IMR-90 (cell line): ENCODE data around the gene ISCA1. TPM values are rescaled to one million over a fixed set of nuclear protein-coding genes. Genes with fewer than 3 reads are reported as not detected.

Source experiments
- ATAC-seq: fragments of 200-7000 bp; cut with Tn5 transposase; 2 replicates; pipeline ENCODE4 v1.9.1; 2020; ENCODE audit warnings: low read depth, mild to moderate bottlenecking, moderate library complexity
- BruUV-seq: library from RNA; stranded (reverse); fragments of 400-500 nt; replicated peaks from 2 replicates; lab custom pipeline; 2021; lab: Mats Ljungman, UMichigan
- CTCF ChIA-PET: fragments of 300-600 bp; formaldehyde crosslinking; extraction: SDS; loops from one replicate; lab custom pipeline; 2021; ENCODE audit warnings: antibody characterized with exemption; lab: Yijun Ruan, JAX
- POLR2A ChIA-PET: fragments of 300-600 bp; sonication (Branson Sonifier 250); formaldehyde crosslinking; loops from one replicate; lab custom pipeline; 2022; ENCODE audit warnings: antibody characterized with exemption; ENCODE audit not compliant: unreplicated experiment; lab: Charles Lee
- DNase-seq: peaks from one replicate; pipeline ENCODE4 v3.0.0; 2013
- H2AFZ ChIP-seq: replicated peaks from 2 replicates; pipeline ENCODE3; 2013; ENCODE audit warnings: low read length, mild to moderate bottlenecking; ENCODE audit not compliant: poor library complexity
- H2AK5ac ChIP-seq: 2 replicates; pipeline ENCODE4 v1.6.1; 2013; ENCODE audit warnings: low read depth, low read length, inconsistent platforms
- H2AK9ac ChIP-seq: replicated peaks from 2 replicates; pipeline ENCODE3; 2013; ENCODE audit warnings: mild to moderate bottlenecking, low read depth, low read length, moderate library complexity; ENCODE audit not compliant: poor library complexity
- H2BK120ac ChIP-seq: 2 replicates; pipeline ENCODE4 v1.6.1; 2013; ENCODE audit warnings: low read depth, low read length, inconsistent platforms
- H2BK15ac ChIP-seq: 3 replicates; pipeline ENCODE4 v1.6.1; 2013; ENCODE audit warnings: low read depth, low read length, inconsistent platforms
- H2BK20ac ChIP-seq: 2 replicates; pipeline ENCODE4 v1.6.1; 2013; ENCODE audit warnings: low read depth, mild to moderate bottlenecking, inconsistent platforms, low read length, moderate library complexity
- H2BK5ac ChIP-seq: 2 replicates; pipeline ENCODE4 v1.6.1; 2013; ENCODE audit warnings: mild to moderate bottlenecking, low read depth, low read length, inconsistent platforms; ENCODE audit not compliant: poor library complexity, severe bottlenecking
- H3K14ac ChIP-seq: replicated peaks from 2 replicates; pipeline ENCODE4 v1.6.1; 2013; ENCODE audit warnings: low read depth, low read length, inconsistent platforms
- H3K18ac ChIP-seq: 2 replicates; pipeline ENCODE4 v1.6.1; 2013; ENCODE audit warnings: low read depth, low read length, control low read depth
- H3K23ac ChIP-seq: 2 replicates; pipeline ENCODE4 v1.6.1; 2013; ENCODE audit warnings: low read depth, low read length, inconsistent platforms
- H3K27ac ChIP-seq: 2 replicates; pipeline ENCODE4 v1.5.1; 2013; ENCODE audit warnings: mild to moderate bottlenecking, control low read depth, low read length; ENCODE audit not compliant: insufficient read depth
- H3K27me3 ChIP-seq: 2 replicates; pipeline ENCODE4 v1.6.1; 2013; ENCODE audit warnings: low read length; ENCODE audit not compliant: control insufficient read depth, insufficient read depth
- H3K36me3 ChIP-seq: 2 replicates; pipeline ENCODE4 v1.6.1; 2013; ENCODE audit warnings: low read length, mixed read lengths; ENCODE audit not compliant: control insufficient read depth, insufficient read depth
- H3K4ac ChIP-seq: 2 replicates; pipeline ENCODE4 v1.6.1; 2013; ENCODE audit warnings: low read depth, low read length, inconsistent platforms
- H3K4me1 ChIP-seq: 2 replicates; pipeline ENCODE4 v1.6.1; 2013; ENCODE audit warnings: low read length, mixed read lengths; ENCODE audit not compliant: control insufficient read depth, insufficient read depth
- H3K4me2 ChIP-seq: 2 replicates; pipeline ENCODE4 v1.6.1; 2013; ENCODE audit warnings: low read depth, mild to moderate bottlenecking, control low read depth, low read length, moderate library complexity
- H3K4me3 ChIP-seq: 2 replicates; pipeline ENCODE4 v1.5.1; 2013; ENCODE audit warnings: low read depth, mild to moderate bottlenecking, control low read depth, low read length, moderate library complexity; ENCODE audit not compliant: insufficient read depth
- H3K56ac ChIP-seq: 2 replicates; pipeline ENCODE4 v1.6.1; 2013; ENCODE audit warnings: low read length, inconsistent platforms; ENCODE audit not compliant: insufficient read depth; ENCODE audit errors: extremely low read depth
- H3K79me1 ChIP-seq, 2 experiments: 2 replicates each; pipeline ENCODE4 v1.6.1; 2013; ENCODE audit warnings: low read length in 2 of 2, inconsistent platforms in 1 of 2, low read depth in 1 of 2
- H3K9ac ChIP-seq: 2 replicates; pipeline ENCODE4 v1.6.1; 2013; ENCODE audit warnings: low read depth, low read length, control low read depth
- H3K9me1 ChIP-seq: 2 replicates; pipeline ENCODE4 v1.6.1; 2013; ENCODE audit warnings: low read length, inconsistent platforms; ENCODE audit not compliant: insufficient read depth
- H3K9me3 ChIP-seq: 2 replicates; pipeline ENCODE4 v1.6.1; 2013; ENCODE audit warnings: low read length; ENCODE audit not compliant: control insufficient read depth, insufficient read depth
- H4K20me1 ChIP-seq: 2 replicates; pipeline ENCODE4 v1.6.1; 2013; ENCODE audit warnings: low read length, inconsistent platforms; ENCODE audit not compliant: insufficient read depth
- H4K5ac ChIP-seq: 2 replicates; pipeline ENCODE4 v1.6.1; 2013; ENCODE audit warnings: mild to moderate bottlenecking, low read depth, low read length, control low read depth
- H4K8ac ChIP-seq, 2 experiments: 2 replicates each; pipeline ENCODE4 v1.6.1; 2013; ENCODE audit warnings: low read depth in 2 of 2, low read length in 2 of 2, control low read depth in 1 of 2, inconsistent platforms in 1 of 2
- H4K91ac ChIP-seq: 2 replicates; pipeline ENCODE4 v1.6.1; 2013; ENCODE audit warnings: low read depth, low read length, inconsistent platforms; ENCODE audit not compliant: insufficient read depth
- BHLHE40 ChIP-seq: fragments of 150-350 bp; IDR thresholded peaks from 2 replicates; pipeline ENCODE4 v1.6.1; 2016; ENCODE audit warnings: mild to moderate bottlenecking, low read depth, low read length
- CHD1 ChIP-seq: IDR thresholded peaks from 2 replicates; pipeline ENCODE4 v1.6.1; 2012; ENCODE audit warnings: low read depth, low read length, improper control_type of control experiment
- NFE2L2 ChIP-seq: fragments of 150-350 bp; IDR thresholded peaks from 2 replicates; pipeline ENCODE4 v1.6.1; 2016; ENCODE audit warnings: low read depth, mild to moderate bottlenecking, low read length
- RAD21 ChIP-seq: IDR thresholded peaks from 2 replicates; pipeline ENCODE4 v1.6.1; 2012; ENCODE audit warnings: low read length, improper control_type of control experiment
- WGBS, 2 experiments: methylation state at CpG; one replicate each; pipeline versions ENCODE4 v1.1.5 to v1.1.7; 2013; ENCODE audit warnings: missing lambda C conversion rate in 2 of 2; ENCODE audit not compliant: insufficient read length in 1 of 2; ENCODE audit errors: extremely low coverage in 2 of 2; 5-methylcytosine and 5-hydroxymethylcytosine counted together
- dilution Hi-C: fragments of 300-500 bp; cut with HindIII; formaldehyde crosslinking; loops from one replicate; pipeline ENCODE4 v1.14.3; 2018; ENCODE audit warnings: low sequenced_read_pairs; ENCODE audit not compliant: unreplicated experiment
- in situ Hi-C: fragments of 300-500 bp; cut with MboI; formaldehyde crosslinking; loops from 3 replicates; pipeline ENCODE4 v1.14.3; 2019; ENCODE audit warnings: low sequenced_read_pairs, inconsistent platforms, mixed read lengths
- intact Hi-C: fragments of 100-400 bp; cut with micrococcal nuclease; formaldehyde crosslinking; loops from 2 replicates; pipeline ENCODE4 v1.10.0; 2022
- polyA plus RNA-seq, 3 experiments: library from polyadenylated mRNA; depleted of rRNA; stranded (reverse); fragments of >200 nt; gene quantifications; 2 replicates each; pipeline ENCODE4 v1.2.3, GENCODE V29; 2012; ENCODE audit warnings: low replicate concordance in 1 of 3
- total RNA-seq: library from RNA; depleted of rRNA; stranded (reverse); fragments of >200 nt; gene quantifications from 2 replicates; pipeline ENCODE4 v1.2.3, GENCODE V29; 2012
- TF ChIP-seq, protein P1 (sequence below): fragments of 150-350 bp; IDR thresholded peaks from 2 replicates; pipeline ENCODE4 v1.6.1; 2016; ENCODE audit warnings: low read depth, mild to moderate bottlenecking, low read length, moderate library complexity, borderline replicate concordance
- TF ChIP-seq, protein P2 (sequence below): conservative IDR thresholded peaks from 2 replicates; pipeline ENCODE4 v1.5.1; 2012; ENCODE audit warnings: mild to moderate bottlenecking, low read depth, low read length, improper control_type of control experiment
- TF ChIP-seq, protein P3 (sequence below): fragments of 150-350 bp; IDR thresholded peaks from 2 replicates; pipeline ENCODE4 v1.6.1; 2017; ENCODE audit warnings: mild to moderate bottlenecking, antibody characterized with exemption, low read length, low read depth

ISCA1 gene
- total and polyA plus RNA-seq, 2 of the 4 experiments (the other 2 are of a cell fraction), result 14.7 to 15.1 TPM

DNA sequence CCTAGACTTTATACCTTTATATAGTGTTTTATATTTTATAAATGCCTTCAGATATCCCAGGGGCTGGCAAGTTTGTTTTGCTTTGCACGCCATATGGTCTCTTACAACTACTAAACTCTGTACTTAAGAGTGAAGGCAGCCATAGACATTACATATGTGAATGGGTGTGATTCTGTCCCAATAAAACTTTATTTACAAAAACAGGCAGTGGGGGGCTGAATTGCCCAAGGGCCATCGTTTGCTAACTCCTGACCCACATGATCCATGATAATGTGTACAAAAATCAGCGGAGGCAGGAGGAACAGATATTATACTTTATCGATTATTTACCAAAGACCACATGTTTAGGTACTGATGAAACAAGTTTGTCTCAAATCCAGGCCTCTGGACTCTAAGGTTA is 35.8 kb upstream of the ISCA1 start:
- Histone ChIP-seq H3K27me3 (no peaks in the 10 kb centered on the region), H2BK20ac (no peak overlapping the region), H3K27ac (no peak overlapping the region), H3K4me1 (peaks cover 9% of the 10 kb centered on the region), H3K9ac (no peak overlapping the region), H3K14ac (no peak overlapping the region), H2BK15ac (no peak overlapping the region), H2AK9ac (no peak overlapping the region), H2AK5ac (no peak overlapping the region), H3K4me2 (no peak overlapping the region), H3K79me1 (peaks cover 5% of the 10 kb centered on the region in 2 experiments; a peak in 3 of 4 replicates), H3K18ac (no peak overlapping the region), H2BK120ac (no peak overlapping the region), H3K36me3 (peaks cover 34% of the 10 kb centered on the region), H3K9me1 (peaks cover 4% of the 10 kb centered on the region; the same call in 1 of the 2 replicates), H3K9me3 (no peaks in the 10 kb centered on the region), H4K5ac (no peak overlapping the region), H3K23ac (no peak overlapping the region), H3K56ac (no peak overlapping the region), H4K91ac (no peak overlapping the region), H4K20me1 (no peaks in the 10 kb centered on the region), H3K4ac (no peak overlapping the region), H2AFZ (no peak overlapping the region), H3K4me3 (no peak overlapping the region), H2BK5ac (no peak overlapping the region), H4K8ac (no peak overlapping the region)
- in situ Hi-C loops, result no loop called here
- WGBS, 2 experiments, result no CpG with 5 or more reads among the region's 4 CpGs
- BruUV-seq, result no TSS peak
- intact Hi-C loops, result no loop called here
- ChIA-PET POLR2A (no interaction called here), CTCF (no interaction called here)
- no peak for ATAC-seq
- dilution Hi-C loops, result no loop called here
- TF ChIP-seq BHLHE40 (no peak), RAD21 (no peak), CHD1 (no peak), NFE2L2 (no peak)
- TF ChIP-seq, protein P1, sequence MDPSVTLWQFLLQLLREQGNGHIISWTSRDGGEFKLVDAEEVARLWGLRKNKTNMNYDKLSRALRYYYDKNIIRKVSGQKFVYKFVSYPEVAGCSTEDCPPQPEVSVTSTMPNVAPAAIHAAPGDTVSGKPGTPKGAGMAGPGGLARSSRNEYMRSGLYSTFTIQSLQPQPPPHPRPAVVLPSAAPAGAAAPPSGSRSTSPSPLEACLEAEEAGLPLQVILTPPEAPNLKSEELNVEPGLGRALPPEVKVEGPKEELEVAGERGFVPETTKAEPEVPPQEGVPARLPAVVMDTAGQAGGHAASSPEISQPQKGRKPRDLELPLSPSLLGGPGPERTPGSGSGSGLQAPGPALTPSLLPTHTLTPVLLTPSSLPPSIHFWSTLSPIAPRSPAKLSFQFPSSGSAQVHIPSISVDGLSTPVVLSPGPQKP, result no peak
- TF ChIP-seq, protein P2, sequence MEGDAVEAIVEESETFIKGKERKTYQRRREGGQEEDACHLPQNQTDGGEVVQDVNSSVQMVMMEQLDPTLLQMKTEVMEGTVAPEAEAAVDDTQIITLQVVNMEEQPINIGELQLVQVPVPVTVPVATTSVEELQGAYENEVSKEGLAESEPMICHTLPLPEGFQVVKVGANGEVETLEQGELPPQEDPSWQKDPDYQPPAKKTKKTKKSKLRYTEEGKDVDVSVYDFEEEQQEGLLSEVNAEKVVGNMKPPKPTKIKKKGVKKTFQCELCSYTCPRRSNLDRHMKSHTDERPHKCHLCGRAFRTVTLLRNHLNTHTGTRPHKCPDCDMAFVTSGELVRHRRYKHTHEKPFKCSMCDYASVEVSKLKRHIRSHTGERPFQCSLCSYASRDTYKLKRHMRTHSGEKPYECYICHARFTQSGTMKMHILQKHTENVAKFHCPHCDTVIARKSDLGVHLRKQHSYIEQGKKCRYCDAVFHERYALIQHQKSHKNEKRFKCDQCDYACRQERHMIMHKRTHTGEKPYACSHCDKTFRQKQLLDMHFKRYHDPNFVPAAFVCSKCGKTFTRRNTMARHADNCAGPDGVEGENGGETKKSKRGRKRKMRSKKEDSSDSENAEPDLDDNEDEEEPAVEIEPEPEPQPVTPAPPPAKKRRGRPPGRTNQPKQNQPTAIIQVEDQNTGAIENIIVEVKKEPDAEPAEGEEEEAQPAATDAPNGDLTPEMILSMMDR, result no peak
- TF ChIP-seq, protein P3, sequence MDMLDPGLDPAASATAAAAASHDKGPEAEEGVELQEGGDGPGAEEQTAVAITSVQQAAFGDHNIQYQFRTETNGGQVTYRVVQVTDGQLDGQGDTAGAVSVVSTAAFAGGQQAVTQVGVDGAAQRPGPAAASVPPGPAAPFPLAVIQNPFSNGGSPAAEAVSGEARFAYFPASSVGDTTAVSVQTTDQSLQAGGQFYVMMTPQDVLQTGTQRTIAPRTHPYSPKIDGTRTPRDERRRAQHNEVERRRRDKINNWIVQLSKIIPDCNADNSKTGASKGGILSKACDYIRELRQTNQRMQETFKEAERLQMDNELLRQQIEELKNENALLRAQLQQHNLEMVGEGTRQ, result no peak
- DNase-seq, result no peak
